ENCODE measurements around the gene SERINC5. TPM values are rescaled to one million over a fixed set of nuclear protein-coding genes. Genes with fewer than 3 reads are reported as not detected.
A peak's percentile ranks its signal among the peaks of the same experiment; 100 is the strongest.
"Not testable (repeated sequence)": the region's sequence is repeated elsewhere in the genome, so short reads cannot be mapped to it uniquely, and the experiment has no call there.

SERINC5 gene
- polyA plus RNA-seq, 1 donor from 2014 or later, result 2.0 TPM

DNA sequence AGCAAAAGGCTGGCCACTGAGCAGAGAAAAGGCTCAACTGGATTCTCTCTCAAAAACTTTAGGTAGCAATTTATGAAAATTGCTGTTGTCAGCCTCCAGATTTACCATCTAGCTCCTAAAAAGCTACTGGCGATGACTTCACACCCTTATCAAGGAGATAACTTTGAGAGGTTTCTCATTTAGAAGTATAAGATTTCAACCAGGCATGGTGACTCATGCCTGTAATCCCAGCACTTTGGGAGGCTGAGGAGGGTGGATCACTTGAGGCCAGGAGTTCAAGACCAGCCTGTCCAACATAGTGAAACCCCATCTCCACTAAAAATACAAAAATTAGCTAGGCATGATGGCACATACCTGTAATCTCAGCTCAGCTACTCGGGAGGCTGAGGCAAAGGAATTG, 14.7 kb upstream of the SERINC5 start:
- H3K4me3 Mint-ChIP-seq, H3K27ac Mint-ChIP-seq, H3K36me3 Mint-ChIP-seq, H3K9me3 Mint-ChIP-seq, H3K27me3 Mint-ChIP-seq: not testable (repeated sequence)
- peaks cover 4 to 12% (median 7%) of the 10 kb centered on the region in 3 donors for H3K4me1 Mint-ChIP-seq

DNA sequence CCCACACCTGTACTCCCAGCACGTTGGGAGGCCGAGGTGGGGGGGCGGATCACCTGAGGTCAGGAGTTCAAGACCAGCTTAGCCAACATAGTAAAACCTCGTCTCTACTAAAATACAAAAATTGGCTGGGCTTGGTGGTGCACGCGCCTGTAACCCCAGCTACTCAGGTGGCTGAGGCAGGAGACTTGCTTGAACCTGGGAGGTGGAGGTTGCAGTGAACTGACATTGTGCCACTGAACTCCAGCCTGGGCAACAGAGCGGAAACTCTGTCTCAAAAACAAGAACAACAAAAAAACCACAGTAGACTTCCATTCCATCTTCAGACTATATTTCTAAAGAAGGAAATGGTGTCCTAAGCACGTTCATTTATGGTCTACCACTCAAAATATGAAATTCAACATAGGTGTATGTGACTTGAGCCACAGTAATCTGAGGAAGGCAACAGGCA, 14.2 kb upstream of the SERINC5 start:
- no peaks in the 10 kb centered on the region for H3K9me3 Mint-ChIP-seq
- peaks cover 2 to 12% (median 7%) of the 10 kb centered on the region in 3 donors for H3K4me1 Mint-ChIP-seq
- no peak overlapping the region for H3K27ac Mint-ChIP-seq
- H3K27me3 Mint-ChIP-seq, result no peaks in the 10 kb centered on the region
- no peak overlapping the region for H3K4me3 Mint-ChIP-seq
- no peaks in the 10 kb centered on the region for H3K36me3 Mint-ChIP-seq

DNA sequence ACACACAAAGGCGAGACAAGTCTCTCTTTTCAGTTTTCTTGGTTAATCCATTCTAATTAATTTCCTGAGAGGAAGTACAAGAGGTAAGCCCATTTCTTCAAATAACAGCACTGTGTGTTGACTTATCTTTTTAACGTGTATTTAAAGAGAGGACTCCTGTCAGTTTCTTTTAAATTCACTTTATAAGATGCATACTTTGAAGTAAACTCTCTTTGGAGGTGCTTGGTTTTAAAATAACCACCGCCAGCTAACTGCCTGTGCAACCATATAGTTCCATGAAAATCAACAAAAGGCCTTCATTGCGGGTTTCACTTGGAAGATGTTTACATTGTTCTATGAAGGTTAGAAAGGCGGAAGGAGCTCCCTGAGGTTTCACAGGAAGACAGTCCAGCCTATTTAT, 13.1 kb upstream of the SERINC5 start:
- Mint-ChIP-seq H3K27me3 (no peaks in the 10 kb centered on the region), H3K4me1 (peaks cover 2 to 12% (median 7%) of the 10 kb centered on the region in 3 donors), H3K36me3 (no peaks in the 10 kb centered on the region), H3K27ac (no peak overlapping the region), H3K4me3 (no peak overlapping the region), H3K9me3 (no peaks in the 10 kb centered on the region)

DNA sequence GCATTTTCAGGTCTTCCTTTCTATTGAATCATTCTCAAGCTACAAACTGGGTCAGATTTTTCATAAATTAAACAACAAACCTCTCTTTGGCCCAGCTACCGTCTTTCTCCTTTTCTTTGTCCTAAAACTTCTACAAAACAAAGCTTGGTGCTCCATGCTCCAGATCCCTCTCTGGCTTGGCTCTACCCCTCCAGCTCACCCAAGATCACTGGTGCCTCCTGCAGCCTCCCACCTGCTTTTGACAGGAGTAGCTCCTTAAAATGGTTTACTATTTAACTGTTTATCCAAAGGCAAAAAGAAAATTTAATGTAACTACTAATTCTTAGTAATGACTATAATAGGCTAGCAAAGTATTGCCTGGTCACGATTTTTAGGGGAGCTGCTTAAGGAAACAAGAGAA, 10.7 kb upstream of the SERINC5 start:
- no peaks in the 10 kb centered on the region for H3K27me3 Mint-ChIP-seq
- peaks cover 2 to 12% (median 7%) of the 10 kb centered on the region in 3 donors for H3K4me1 Mint-ChIP-seq
- H3K36me3 Mint-ChIP-seq, result no peaks in the 10 kb centered on the region
- no peak overlapping the region for H3K4me3 Mint-ChIP-seq
- no peaks in the 10 kb centered on the region for H3K9me3 Mint-ChIP-seq
- H3K27ac Mint-ChIP-seq, result no peak overlapping the region

DNA sequence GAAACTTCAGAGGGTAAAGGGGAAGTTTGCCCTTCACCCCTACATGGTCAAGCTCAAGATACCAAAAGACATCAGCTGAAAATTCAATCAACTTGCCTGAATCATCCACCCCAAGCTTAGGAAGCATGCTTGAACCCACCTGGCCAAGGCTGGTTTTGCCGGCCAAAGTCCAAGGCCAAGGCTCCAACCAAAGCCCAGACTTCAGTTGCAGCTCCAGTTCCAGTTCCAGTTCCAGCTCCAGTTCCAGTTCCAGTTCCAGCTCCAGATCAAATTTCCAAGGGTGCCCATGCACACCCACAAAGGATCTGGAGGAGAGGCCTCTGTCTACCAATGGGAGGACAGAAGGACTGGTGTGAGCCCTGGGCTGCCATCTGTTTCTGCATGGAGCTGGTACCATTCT, 4.6 kb upstream of the SERINC5 start:
- peak overlapping the region in 1 of 4 donors; percentile 15 for H3K4me3 Mint-ChIP-seq
- H3K27me3 Mint-ChIP-seq, result no peaks in the 10 kb centered on the region
- no peaks in the 10 kb centered on the region for H3K36me3 Mint-ChIP-seq
- no peaks in the 10 kb centered on the region for H3K9me3 Mint-ChIP-seq
- H3K4me1 Mint-ChIP-seq, result peaks cover 5 to 9% (median 6%) of the 10 kb centered on the region in 3 donors
- peak overlapping the region in 1 of 3 donors; percentile 47 for H3K27ac Mint-ChIP-seq

DNA sequence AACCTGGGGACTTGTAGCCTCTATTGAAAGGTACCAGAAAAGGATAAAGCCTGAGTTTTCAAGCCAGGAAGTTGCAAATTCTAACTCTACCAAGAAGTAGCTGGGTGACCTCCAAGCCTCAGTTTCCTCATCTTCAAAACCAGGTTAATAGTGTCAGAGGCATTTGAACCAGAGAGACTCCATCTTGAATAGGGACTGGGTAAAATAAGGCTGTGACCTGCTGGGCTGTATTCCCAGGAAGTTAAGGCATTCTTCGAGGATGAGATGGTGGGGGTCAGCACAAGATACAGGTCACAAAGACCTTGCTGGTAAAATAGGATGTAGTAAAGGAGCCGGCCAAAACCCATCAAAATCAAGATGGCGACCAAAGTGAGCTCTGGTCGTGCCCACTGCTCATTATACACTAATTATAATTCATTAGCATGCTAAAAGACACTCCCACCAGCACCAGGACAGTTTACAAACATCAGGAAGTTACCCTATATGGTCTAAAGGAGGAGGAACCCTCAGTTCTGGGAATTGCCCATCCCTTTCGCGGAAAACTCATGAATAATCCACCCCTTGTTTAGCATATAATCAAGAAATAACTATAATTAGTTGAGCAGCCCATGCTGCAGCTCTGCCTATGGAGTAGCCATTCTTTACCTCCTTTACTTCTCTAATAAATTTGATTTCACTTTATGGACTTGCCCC, 3.8 kb upstream of the SERINC5 start:
- Mint-ChIP-seq H3K4me1 (peaks cover 9 to 13% (median 12%) of the 10 kb centered on the region in 3 donors), H3K27me3 (no peaks in the 10 kb centered on the region), H3K36me3 (no peaks in the 10 kb centered on the region), H3K9me3 (no peaks in the 10 kb centered on the region), H3K27ac (peak overlapping the region in 1 of 3 donors; percentile 47), H3K4me3 (peak overlapping the region in 1 of 4 donors; percentile 15)

DNA sequence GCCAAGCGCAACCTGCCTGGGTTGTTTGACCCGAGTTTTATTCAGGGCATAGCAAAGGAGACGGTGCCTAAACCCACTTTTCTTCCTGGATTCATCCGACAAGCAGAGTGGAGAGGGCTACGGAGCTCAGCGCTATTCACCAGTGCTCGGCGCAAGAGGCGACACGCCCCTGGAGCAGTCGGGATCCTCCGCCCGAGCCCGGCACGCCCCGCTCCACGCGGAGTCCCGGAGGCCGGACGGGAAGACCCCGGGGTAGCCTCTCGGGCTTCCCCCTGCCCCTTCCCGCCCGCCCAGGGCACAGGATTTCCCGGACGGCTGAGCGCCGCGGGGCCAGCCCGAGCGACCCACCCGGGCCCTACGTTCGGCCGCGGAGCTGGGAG, 427 bp downstream of the SERINC5 start:
- Mint-ChIP-seq H3K4me3 (peak overlapping the region; percentile 89 to 96 (median 90)), H3K27ac (peak overlapping the region; percentile 23 to 90 (median 59)), H3K36me3 (peaks cover 2% of the 10 kb centered on the region), H3K4me1 (peaks cover 16 to 26% (median 17%) of the 10 kb centered on the region in 3 donors), H3K9me3 (no peaks in the 10 kb centered on the region), H3K27me3 (no peaks in the 10 kb centered on the region)

DNA sequence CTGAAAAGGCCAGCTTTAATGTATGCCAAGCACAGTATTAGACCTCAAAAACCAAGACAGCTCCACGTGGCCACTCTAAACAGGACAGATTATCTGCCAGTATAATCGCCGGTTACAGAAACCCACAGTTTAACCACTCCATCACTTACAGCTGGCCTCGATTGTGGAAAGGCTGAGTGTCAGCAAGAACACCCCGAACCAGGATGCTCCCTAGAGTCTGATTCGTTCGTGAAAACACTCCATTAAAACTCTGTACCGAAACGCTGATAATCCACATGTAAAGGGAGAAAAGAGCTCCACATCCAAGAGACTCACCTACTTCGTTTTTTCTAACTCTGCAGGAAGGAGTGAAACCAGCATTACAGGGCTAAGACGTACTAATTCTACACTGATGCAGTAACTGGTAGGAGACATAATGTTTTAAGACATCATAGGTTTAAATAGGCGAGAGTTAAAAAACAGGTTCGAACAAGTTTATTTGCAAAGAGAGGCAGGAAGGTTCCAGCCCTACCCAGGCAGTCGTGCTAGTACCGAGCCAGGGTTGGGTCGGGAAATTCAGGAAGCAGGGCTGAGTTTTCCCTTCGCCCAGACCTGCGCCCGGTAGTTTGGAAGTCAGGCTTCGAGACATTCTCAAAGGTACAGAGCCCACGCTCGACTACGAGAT, 949 bp downstream of the SERINC5 start:
- H3K27ac Mint-ChIP-seq, result peak overlapping the region; percentile 23 to 84 (median 59)
- H3K4me1 Mint-ChIP-seq, result peaks cover 16 to 28% (median 17%) of the 10 kb centered on the region in 3 donors
- peaks cover 2% of the 10 kb centered on the region for H3K36me3 Mint-ChIP-seq
- H3K27me3 Mint-ChIP-seq, result no peaks in the 10 kb centered on the region
- H3K9me3 Mint-ChIP-seq, result no peaks in the 10 kb centered on the region
- peak overlapping the region; percentile 89 to 96 (median 90) for H3K4me3 Mint-ChIP-seq

DNA sequence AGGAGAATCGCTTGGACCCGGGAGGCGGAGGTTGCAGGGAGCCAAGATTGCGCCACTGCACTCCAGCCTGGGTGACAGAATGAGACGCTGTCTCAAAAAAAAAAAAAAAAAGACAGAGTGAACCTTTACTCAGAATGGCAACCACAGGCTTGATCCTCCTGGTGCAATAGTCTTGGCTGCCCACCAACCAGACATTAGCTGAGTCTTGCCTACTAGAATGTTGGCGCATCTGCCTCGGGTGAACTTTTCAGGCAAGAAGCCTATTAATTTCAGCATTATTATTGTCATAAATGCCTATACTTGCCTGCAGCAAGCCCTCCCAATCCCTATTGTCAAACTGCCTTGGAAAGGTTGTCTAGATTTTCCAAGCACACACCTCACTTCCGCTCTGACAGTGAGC, 4.2 kb downstream of the SERINC5 start:
- no peak overlapping the region for H3K4me3 Mint-ChIP-seq
- no peaks in the 10 kb centered on the region for H3K27me3 Mint-ChIP-seq
- H3K9me3 Mint-ChIP-seq, result no peaks in the 10 kb centered on the region
- peaks cover 3% of the 10 kb centered on the region for H3K36me3 Mint-ChIP-seq
- peaks cover 26 to 44% (median 27%) of the 10 kb centered on the region in 3 donors for H3K4me1 Mint-ChIP-seq
- H3K27ac Mint-ChIP-seq, result no peak overlapping the region

DNA sequence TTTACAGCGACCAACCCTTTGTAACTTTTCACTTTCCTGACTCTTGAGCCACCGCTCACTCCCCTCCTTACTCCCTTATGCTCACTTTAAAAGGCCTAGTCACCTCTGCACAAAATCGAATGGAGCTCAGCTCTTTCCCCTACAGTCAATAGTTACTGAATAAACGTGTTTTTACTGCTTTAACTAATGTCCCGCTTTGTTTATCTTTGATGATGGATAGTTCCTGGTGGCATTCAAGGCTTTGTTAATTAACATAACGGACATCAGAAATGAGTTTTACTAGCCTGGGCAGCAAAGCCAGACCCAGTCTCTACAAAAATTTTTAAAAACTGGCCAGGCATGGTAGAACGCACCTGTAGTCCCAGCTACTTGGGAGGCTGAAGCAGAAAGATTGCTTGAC, 5.0 kb downstream of the SERINC5 start:
- Mint-ChIP-seq H3K27me3 (no peaks in the 10 kb centered on the region), H3K36me3 (peaks cover 3% of the 10 kb centered on the region), H3K4me3 (no peak overlapping the region), H3K9me3 (no peaks in the 10 kb centered on the region), H3K27ac (no peak overlapping the region), H3K4me1 (peaks cover 23 to 42% (median 26%) of the 10 kb centered on the region in 3 donors)

DNA sequence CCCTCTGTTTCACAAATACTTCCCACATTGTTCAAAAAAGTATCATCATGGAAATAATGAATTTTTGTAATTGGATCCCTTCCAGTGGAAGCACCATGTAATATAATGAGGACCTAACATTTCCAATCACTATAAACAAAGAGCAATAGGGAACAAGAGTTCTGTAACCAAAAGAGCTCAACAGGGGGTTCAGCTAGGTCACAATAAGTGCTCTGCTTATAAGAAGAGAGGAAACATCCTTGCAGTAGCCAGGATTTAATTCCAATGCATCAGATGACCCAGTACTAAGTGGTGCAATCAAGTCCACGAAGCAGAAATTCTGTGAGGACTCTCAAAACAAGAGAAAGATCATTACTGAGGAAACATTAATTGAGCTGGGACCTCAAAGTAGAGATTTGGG, 5.9 kb downstream of the SERINC5 start:
- H3K27ac Mint-ChIP-seq, result peak overlapping the region in 1 of 3 donors; percentile 33
- H3K36me3 Mint-ChIP-seq, result peaks cover 4% of the 10 kb centered on the region
- H3K27me3 Mint-ChIP-seq, result no peaks in the 10 kb centered on the region
- H3K4me1 Mint-ChIP-seq, result peaks cover 23 to 42% (median 25%) of the 10 kb centered on the region in 3 donors
- no peak overlapping the region for H3K4me3 Mint-ChIP-seq
- no peaks in the 10 kb centered on the region for H3K9me3 Mint-ChIP-seq

DNA sequence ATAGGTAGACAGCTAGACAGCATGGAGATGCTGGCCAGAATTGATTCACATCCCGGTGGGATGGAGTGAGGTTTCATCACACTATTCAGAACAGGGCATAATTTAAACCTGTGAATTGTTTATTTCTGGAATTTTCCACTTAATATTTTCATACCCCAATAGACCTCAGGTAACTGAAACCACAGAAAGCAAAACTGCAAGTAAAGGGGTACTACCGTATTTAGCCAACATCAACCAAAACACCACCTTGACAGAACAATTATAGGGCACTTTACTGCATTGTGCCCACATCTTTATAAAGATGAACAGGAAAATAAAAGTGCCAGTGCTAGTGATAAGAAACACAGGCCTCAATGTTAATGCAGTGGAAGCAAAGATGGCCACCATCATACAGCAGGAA, 7.5 kb downstream of the SERINC5 start:
- no peak overlapping the region for H3K27ac Mint-ChIP-seq
- H3K4me1 Mint-ChIP-seq, result peaks cover 19 to 34% (median 20%) of the 10 kb centered on the region in 3 donors
- H3K9me3 Mint-ChIP-seq, result peaks cover 0 to under 1% (median under 1%) of the 10 kb centered on the region in 3 donors
- H3K36me3 Mint-ChIP-seq, result peaks cover 5% of the 10 kb centered on the region
- H3K27me3 Mint-ChIP-seq, result no peaks in the 10 kb centered on the region
- H3K4me3 Mint-ChIP-seq, result peak overlapping the region in 1 of 4 donors; percentile 70

DNA sequence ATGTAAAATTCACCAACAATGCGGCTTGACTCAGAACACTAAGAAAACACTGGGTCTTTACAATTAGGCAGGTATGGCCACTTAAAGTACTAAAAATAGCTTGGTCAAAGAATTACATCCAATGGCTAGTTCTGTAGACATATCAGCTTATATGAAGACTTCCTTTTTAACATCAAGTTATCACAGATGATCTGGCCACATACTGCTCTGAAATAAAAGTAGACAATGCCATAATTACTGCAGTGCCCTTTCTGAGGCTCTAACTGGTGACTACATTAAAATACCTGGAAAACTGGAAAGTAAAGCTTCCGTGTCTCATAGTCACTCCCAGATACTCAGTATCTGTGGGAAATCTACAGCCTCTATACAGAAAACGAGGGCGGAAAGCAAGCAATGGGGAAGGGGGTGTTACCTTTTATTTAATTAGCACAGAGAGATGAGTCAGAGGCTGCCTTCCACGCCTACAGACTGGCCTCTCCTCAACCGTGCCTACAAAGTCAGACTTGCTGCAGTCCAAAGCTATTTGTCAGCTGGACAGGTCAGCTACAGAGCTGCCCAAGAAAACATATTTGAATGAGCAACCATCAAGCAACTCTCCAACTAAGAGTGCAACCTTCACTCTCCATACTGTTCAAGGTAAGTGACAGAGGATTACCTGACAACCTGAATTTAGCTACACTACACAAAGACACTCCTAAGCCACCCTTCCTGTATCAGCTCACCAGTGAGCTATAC, 8.7 kb downstream of the SERINC5 start:
- Mint-ChIP-seq H3K4me3 (peak overlapping the region in 1 of 4 donors; percentile 39), H3K4me1 (peaks cover 13 to 32% (median 19%) of the 10 kb centered on the region in 3 donors), H3K9me3 (peaks cover 3 to 7% (median 5%) of the 10 kb centered on the region in 3 donors), H3K36me3 (peaks cover 10% of the 10 kb centered on the region), H3K27me3 (no peaks in the 10 kb centered on the region), H3K27ac (peak overlapping the region in 1 of 3 donors; percentile 21)

DNA sequence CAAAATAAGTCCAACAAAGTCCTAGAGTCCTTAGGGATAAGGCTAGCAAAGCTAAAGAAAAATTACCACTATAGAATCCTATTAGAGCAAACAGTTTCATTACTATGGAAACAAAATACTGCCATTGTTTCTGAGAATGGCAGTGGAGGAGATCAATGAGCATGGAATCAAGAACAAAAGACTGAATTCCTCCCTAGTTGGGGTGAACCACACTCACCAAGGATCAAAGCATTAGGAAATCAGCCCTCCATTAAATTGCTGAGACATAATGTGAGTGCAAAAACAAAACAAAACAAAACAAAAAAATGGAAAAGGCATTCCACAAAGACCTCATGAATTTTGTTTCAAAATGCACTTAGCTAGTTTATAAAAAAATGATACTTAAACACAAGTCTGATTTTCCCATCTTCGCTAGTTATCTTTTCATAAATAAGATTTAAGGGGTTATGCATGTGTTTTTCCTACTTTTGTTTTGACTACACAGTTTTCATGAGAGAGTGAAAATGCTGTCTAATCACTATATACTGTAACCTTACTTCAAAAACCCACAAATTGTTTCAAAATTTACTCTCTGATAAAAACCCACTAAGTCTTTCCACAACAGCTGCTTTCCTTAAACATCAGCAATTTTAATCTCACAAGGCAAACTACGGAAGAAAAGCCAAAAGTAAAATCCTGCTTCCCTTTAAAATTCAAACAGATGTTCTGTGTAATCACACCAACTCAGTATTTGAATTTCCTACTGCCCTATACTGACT, 9.7 kb downstream of the SERINC5 start:
- Mint-ChIP-seq H3K27ac (no peak overlapping the region), H3K36me3 (peaks cover 13% of the 10 kb centered on the region), H3K4me1 (peaks cover 13 to 33% (median 19%) of the 10 kb centered on the region in 3 donors), H3K4me3 (no peak overlapping the region), H3K27me3 (no peaks in the 10 kb centered on the region), H3K9me3 (peaks cover 7 to 14% (median 10%) of the 10 kb centered on the region in 3 donors)
